Stimulated activated CD8-positive, alpha-beta memory T cell treated with anti-CD3 and anti-CD28 coated beads, Interleukin-4, amount 100 ng/mL, for 48 hours (primary cell): ENCODE measurements around the gene BEND7.
"Not testable (repeated sequence)": the region's sequence is repeated elsewhere in the genome, so short reads cannot be mapped to it uniquely, and the experiment has no call there.

Experiments used
- DNase-seq: peaks from one replicate; pipeline ENCODE4 v3.0.0-alpha.2; 2020

BEND7 gene

GRCh38 chr10:13528875-13529713 lies at the start of gene BEND7:
Gene BEND7 (minus strand): TSS chr10:13529014. CDS start chr10:13528533, 481 bp downstream.
- peak; percentile 37 for DNase-seq

GRCh38 chr10:13573960-13574359 lies 45.1 kb upstream of the BEND7 start:
- DNase-seq, result no peak

GRCh38 chr10:13571541-13571940 lies 42.7 kb upstream of the BEND7 start:
- no peak for DNase-seq

- no peak for DNase-seq
These were observed 38.2 kb upstream of the BEND7 start for GRCh38 chr10:13567030-13567429.

- no peak for DNase-seq
These were observed 35.8 kb upstream of the BEND7 start for GRCh38 chr10:13564576-13564975.

- DNase-seq, result no peak
These were observed 34.9 kb upstream of the BEND7 start for GRCh38 chr10:13563481-13564445.

GRCh38 chr10:13560597-13560996 lies 31.8 kb upstream of the BEND7 start:
- DNase-seq, result no peak

GRCh38 chr10:13559124-13559700 lies 30.4 kb upstream of the BEND7 start:
- DNase-seq, result no peak

- DNase-seq, result no peak
These were observed 27.2 kb upstream of the BEND7 start for GRCh38 chr10:13555884-13556510.

- DNase-seq, result no peak
These were observed 22.0 kb upstream of the BEND7 start for GRCh38 chr10:13550802-13551201.

GRCh38 chr10:13542533-13542932 lies 13.7 kb upstream of the BEND7 start:
- DNase-seq, result no peak

- DNase-seq, result not testable (repeated sequence)
These were observed 9.2 kb upstream of the BEND7 start for GRCh38 chr10:13537985-13538384.

- DNase-seq, result peak; percentile 51
These were observed 8.0 kb upstream of the BEND7 start for GRCh38 chr10:13536674-13537366.

GRCh38 chr10:13535346-13535745 lies 6.5 kb upstream of the BEND7 start:
- DNase-seq, result no peak

- no peak for DNase-seq
These were observed 830 bp upstream of the BEND7 start for GRCh38 chr10:13529714-13529973.

- no peak for DNase-seq
These were observed 515 bp downstream of the BEND7 start for GRCh38 chr10:13528123-13528874.

- DNase-seq, result no peak
These were observed 1.0 kb downstream of the BEND7 start for GRCh38 chr10:13527864-13528122.

- no peak for DNase-seq
These were observed 1.6 kb downstream of the BEND7 start for GRCh38 chr10:13526948-13527863.

- DNase-seq, result no peak
These were observed 3.2 kb downstream of the BEND7 start for GRCh38 chr10:13525663-13526062.

- no peak for DNase-seq
These were observed 7.8 kb downstream of the BEND7 start for GRCh38 chr10:13521026-13521425.

- DNase-seq, result no peak
These were observed 8.6 kb downstream of the BEND7 start for GRCh38 chr10:13520194-13520593.
